A549 (cell line): ENCODE results near the gene AQP5. TPM values are rescaled to one million over a fixed set of nuclear protein-coding genes. Genes with fewer than 3 reads are reported as not detected.

Experiments
- ATAC-seq, 2 experiments: fragments of 200-7000 bp in 1 of 2; fragments of >200 bp in 1 of 2; cut with Nextera tagmentation in 1 of 2; cut with Tn5 transposase in 1 of 2; 3 replicates each; pipeline versions ENCODE4 v1.8.0 to v1.9.1; 2018 to 2020; ENCODE audit warnings: mild to moderate bottlenecking in 1 of 2, moderate library complexity in 1 of 2
- CTCF ChIA-PET: fragments of 300-600 bp; sonication (Branson Sonifier 250); formaldehyde crosslinking; extraction: SDS; loops from one replicate; lab custom pipeline; 2021; ENCODE audit warnings: antibody characterized with exemption, inconsistent platforms; lab: Yijun Ruan, JAX
- POLR2A ChIA-PET: fragments of 350-600 bp; formaldehyde crosslinking; extraction: SDS; loops from one replicate; lab custom pipeline; 2021; ENCODE audit warnings: antibody characterized with exemption, inconsistent platforms; lab: Yijun Ruan, JAX
- DNase-seq, 2 experiments: peaks; one replicate each; pipeline versions ENCODE4 v3.0.0 to v3.0.0-alpha.2; 2011 to 2016; ENCODE audit warnings: low read depth in 1 of 2, low spot score in 1 of 2
- FAIRE-seq: peaks from 2 replicates; lab custom pipeline; 2011; peaks lifted over from hg19 to GRCh38; lab: Jason Lieb, UNC
- H3K27ac ChIP-seq, 2 experiments: fragments of >200 bp; sonication (Bioruptor Twin); formaldehyde crosslinking; 3 replicates each; pipeline ENCODE4 v1.5.1; 2016 to 2017
- H3K4me1 ChIP-seq: fragments of >200 bp; sonication (Bioruptor Twin); formaldehyde crosslinking; 3 replicates; pipeline ENCODE4 v1.6.1; 2016
- H3K4me2 ChIP-seq: fragments of >200 bp; sonication (Bioruptor Twin); formaldehyde crosslinking; 3 replicates; pipeline ENCODE4 v1.6.1; 2016
- H3K4me3 ChIP-seq: fragments of >200 bp; sonication (Bioruptor Twin); formaldehyde crosslinking; 3 replicates; pipeline ENCODE4 v1.5.1; 2016
- H3K9me3 ChIP-seq: fragments of >200 bp; sonication (Bioruptor Twin); formaldehyde crosslinking; 3 replicates; pipeline ENCODE4 v1.6.1; 2016
- ATOH8 ChIP-seq: fragments of 250-450 bp; sonication (Bioruptor Pico); IDR thresholded peaks from 2 replicates; pipeline ENCODE4 v1.5.0; 2020; ENCODE audit warnings: low read depth, mild to moderate bottlenecking, moderate library complexity
- BCL3 ChIP-seq: fragments of >200 bp; sonication (Bioruptor Twin); formaldehyde crosslinking; IDR thresholded peaks from 3 replicates; pipeline ENCODE4 v1.6.1; 2016
- BHLHE40 ChIP-seq: IDR thresholded peaks from 2 replicates; pipeline ENCODE4 v1.6.1; 2012; ENCODE audit warnings: low read depth, low read length, inconsistent platforms
- CBX8 ChIP-seq: fragments of 200-600 bp; sonication (generic); IDR thresholded peaks from 2 replicates; pipeline ENCODE4 v1.6.1; 2016
- CEBPB ChIP-seq, 2 experiments: fragments of >200 bp in 1 of 2; sonication (Bioruptor Twin) in 1 of 2; formaldehyde crosslinking in 1 of 2; IDR thresholded peaks; 2 replicates each; pipeline ENCODE4 v1.6.1; 2012 to 2016
- CHD4 ChIP-seq: fragments of 200-600 bp; sonication (generic); IDR thresholded peaks from 2 replicates; pipeline ENCODE4 v1.6.1; 2016; ENCODE audit warnings: antibody characterized with exemption, mild to moderate bottlenecking, borderline replicate concordance
- CTCF ChIP-seq: fragments of >200 bp; sonication (Bioruptor Twin); formaldehyde crosslinking; IDR thresholded peaks from 3 replicates; pipeline ENCODE4 v1.5.1; 2016
- E2F6 ChIP-seq: IDR thresholded peaks from 2 replicates; pipeline ENCODE4 v1.6.1; 2012; ENCODE audit warnings: low read depth, borderline replicate concordance
- EHMT2 ChIP-seq: fragments of 200-600 bp; sonication (generic); IDR thresholded peaks from 2 replicates; pipeline ENCODE4 v1.6.1; 2016; ENCODE audit warnings: antibody characterized with exemption, low read depth, mild to moderate bottlenecking, moderate library complexity
- ELK1 ChIP-seq: fragments of 150-350 bp; IDR thresholded peaks from 2 replicates; pipeline ENCODE4 v1.6.1; 2014; ENCODE audit warnings: low read depth, mild to moderate bottlenecking, low read length
- EP300 ChIP-seq, 2 experiments: fragments of >200 bp; sonication (Bioruptor Twin); formaldehyde crosslinking; IDR thresholded peaks; 2 replicates in 1 of 2; 3 replicates in 1 of 2; pipeline ENCODE4 v1.6.1; 2016 to 2017
- ESRRA ChIP-seq: fragments of 150-350 bp; IDR thresholded peaks from 2 replicates; pipeline ENCODE4 v1.6.1; 2014; ENCODE audit warnings: mild to moderate bottlenecking, low read length, borderline replicate concordance
- FOSB ChIP-seq: fragments of 250-450 bp; sonication (Bioruptor Pico); IDR thresholded peaks from 2 replicates; pipeline ENCODE4 v1.5.0; 2020; ENCODE audit warnings: mild to moderate bottlenecking, moderate library complexity
- FOXS1 ChIP-seq: fragments of 250-450 bp; sonication (Bioruptor Pico); IDR thresholded peaks from 2 replicates; pipeline ENCODE4 v1.5.0; 2020; ENCODE audit warnings: mild to moderate bottlenecking, moderate library complexity
- GATA3 ChIP-seq: IDR thresholded peaks from 2 replicates; pipeline ENCODE4 v1.6.1; 2012; ENCODE audit warnings: borderline replicate concordance
- HOXB13 ChIP-seq: fragments of 250-450 bp; sonication (Bioruptor Pico); IDR thresholded peaks from 2 replicates; pipeline ENCODE4 v1.5.0; 2020; ENCODE audit warnings: low read depth, mild to moderate bottlenecking, moderate library complexity
- JUNB ChIP-seq: fragments of >200 bp; sonication (Bioruptor Twin); formaldehyde crosslinking; IDR thresholded peaks from 2 replicates; pipeline ENCODE4 v1.6.1; 2016
- MAZ ChIP-seq: fragments of 150-350 bp; IDR thresholded peaks from 2 replicates; pipeline ENCODE4 v1.6.1; 2014; ENCODE audit warnings: antibody characterized with exemption, low read depth, low read length, borderline replicate concordance
- NPAS2 ChIP-seq: fragments of 250-450 bp; sonication (Bioruptor Pico); IDR thresholded peaks from 2 replicates; pipeline ENCODE4 v1.8.0; 2022; ENCODE audit warnings: mild to moderate bottlenecking, moderate library complexity, borderline replicate concordance
- POLR2A ChIP-seq: IDR thresholded peaks from 2 replicates; pipeline ENCODE4 v1.6.1; 2012; ENCODE audit warnings: mild to moderate bottlenecking, low read length
- RARB ChIP-seq: fragments of 250-450 bp; sonication (Bioruptor Pico); IDR thresholded peaks from 2 replicates; pipeline ENCODE4 v1.8.0; 2021; ENCODE audit warnings: mild to moderate bottlenecking, moderate library complexity
- RCOR1 ChIP-seq: fragments of 150-350 bp; IDR thresholded peaks from 2 replicates; pipeline ENCODE4 v1.6.1; 2014; ENCODE audit warnings: antibody characterized with exemption, low read length, low read depth
- RFX5 ChIP-seq: fragments of 450-650 bp; IDR thresholded peaks from 2 replicates; pipeline ENCODE4 v1.7.1; 2014; ENCODE audit warnings: antibody characterized with exemption, mild to moderate bottlenecking, moderate library complexity
- TFCP2L1 ChIP-seq: fragments of 250-450 bp; sonication (Bioruptor Pico); IDR thresholded peaks from 2 replicates; pipeline ENCODE4 v1.5.0; 2021; ENCODE audit warnings: mild to moderate bottlenecking
- TP53 ChIP-seq: fragments of 250-450 bp; sonication (Bioruptor Pico); IDR thresholded peaks from 2 replicates; pipeline ENCODE4 v1.5.0; 2021; ENCODE audit warnings: mild to moderate bottlenecking, moderate library complexity
- ZC3H11A ChIP-seq: fragments of 450-650 bp; IDR thresholded peaks from 2 replicates; pipeline ENCODE4 v1.6.1; 2014; ENCODE audit warnings: antibody characterized with exemption, mild to moderate bottlenecking
- ZSCAN20 ChIP-seq: fragments of 250-450 bp; sonication (Bioruptor Pico); IDR thresholded peaks from 2 replicates; pipeline ENCODE4 v1.8.0; 2022; ENCODE audit warnings: mild to moderate bottlenecking, moderate library complexity
- WGBS: methylation state at CpG from one replicate; pipeline ENCODE4 v1.1.6; 2017; ENCODE audit errors: missing lambda C conversion rate; 5-methylcytosine and 5-hydroxymethylcytosine counted together
- polyA plus RNA-seq, 4 experiments: library from polyadenylated mRNA; depleted of rRNA in 3 of 4; stranded (reverse); fragments of >200 nt; fragmentation: RNase III in 1 of 4; extraction: RNeasy Plus Mini Kit Qiagen cat#74134 plus additional on column Dnase treatment in 1 of 4; gene quantifications; 2 replicates in 3 of 4; 3 replicates in 1 of 4; pipeline ENCODE4 v1.2.3, GENCODE V29; 2011 to 2017
- TF ChIP-seq, protein P1 (sequence below): fragments of >200 bp; sonication (Bioruptor Twin); formaldehyde crosslinking; IDR thresholded peaks from 2 replicates; pipeline ENCODE4 v1.6.1; 2016

AQP5 gene
- polyA plus RNA-seq, 2 of the 4 experiments (the other 2 are of a cell fraction) = not detected

DNA sequence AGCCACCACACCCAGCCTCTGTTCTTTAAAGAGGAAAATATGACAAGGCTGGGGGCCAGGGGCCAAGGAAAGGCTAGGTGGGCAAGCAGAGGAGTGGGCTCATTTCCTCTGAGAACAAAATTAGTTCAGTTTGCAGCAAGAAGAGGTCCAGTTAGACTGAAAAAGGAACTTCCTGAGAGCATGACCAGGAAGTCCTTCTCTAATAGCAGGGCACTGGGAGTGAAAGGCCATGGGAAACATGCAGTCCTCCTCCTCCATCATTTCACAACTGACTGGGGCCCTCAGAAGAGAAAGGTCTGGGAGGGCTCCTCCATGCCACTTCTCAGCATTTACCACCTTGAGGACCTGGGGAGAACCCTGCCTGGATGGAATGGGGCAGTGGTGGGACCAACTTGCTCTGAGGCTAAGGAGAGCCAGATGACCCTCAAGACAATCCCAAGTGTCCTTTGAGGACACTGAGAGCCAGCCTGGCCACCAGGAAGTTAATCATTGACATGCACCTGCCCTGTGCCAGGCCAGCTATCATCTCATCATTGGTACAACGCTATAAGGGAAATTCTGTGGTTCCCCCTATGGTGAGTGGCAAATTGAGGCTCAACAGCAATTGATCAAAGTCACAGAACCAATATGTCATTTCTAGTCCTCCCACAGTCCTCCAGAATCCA lies 9.1 kb upstream of the AQP5 start:
- Histone ChIP-seq H3K4me1 (no peaks in the 10 kb centered on the region), H3K27ac (no peak overlapping the region), H3K4me2 (no peak overlapping the region), H3K9me3 (no peaks in the 10 kb centered on the region)
- WGBS = 43% methylated on average over 1 of the region's 1 CpG
- ATAC-seq = no peak
- POLR2A ChIA-PET = no interaction called here
- TF ChIP-seq BHLHE40 = no peak
- TF ChIP-seq E2F6 = no peak
- no peak for TF ChIP-seq FOSB
- TF ChIP-seq HOXB13 (CRISPR knock-in tag) = no peak
- no peak for TF ChIP-seq TFCP2L1
- TF ChIP-seq CEBPB (IDR thresholded peaks at IDR 0.05) = no peak
- no peak for TF ChIP-seq ATOH8 (CRISPR knock-in tag)
- TF ChIP-seq ELK1 = no peak
- TF ChIP-seq ZC3H11A = no peak
- no peak for TF ChIP-seq ZSCAN20 (CRISPR knock-in tag)
- no peak for TF ChIP-seq MAZ
- no peak for TF ChIP-seq ESRRA
- TF ChIP-seq RFX5 = no peak
- TF ChIP-seq, protein P1, sequence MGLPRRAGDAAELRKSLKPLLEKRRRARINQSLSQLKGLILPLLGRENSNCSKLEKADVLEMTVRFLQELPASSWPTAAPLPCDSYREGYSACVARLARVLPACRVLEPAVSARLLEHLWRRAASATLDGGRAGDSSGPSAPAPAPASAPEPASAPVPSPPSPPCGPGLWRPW = no peak
- TF ChIP-seq NPAS2 = no peak
- no peak for TF ChIP-seq EHMT2
- TF ChIP-seq, all 56 proteins: peak for 0
- H3K4me3 ChIP-seq = no peak overlapping the region
- DNase-seq (no peak), FAIRE-seq (no peak)
- CTCF ChIA-PET = interaction anchor here (0.5 to 8.0 kb wide), 5 partner anchors 11 to 85 kb away, joined by 3 to 91 read pairs (median 4); no protein-coding TSS in a partner anchor

GRCh38 chr12:49953151-49953550 lies 8.5 kb upstream of the AQP5 start:
- CTCF ChIA-PET = interaction anchor here (0.5 to 8.0 kb wide), 6 partner anchors 8 to 86 kb away, joined by 3 to 91 read pairs (median 4); no protein-coding TSS in a partner anchor
- POLR2A ChIA-PET = no interaction called here
- H3K9me3 ChIP-seq = no peaks in the 10 kb centered on the region
- 71% methylated on average over 4 of the region's 4 CpGs for WGBS
- no peak for FAIRE-seq
- H3K4me1 ChIP-seq = no peaks in the 10 kb centered on the region
- no peak for ATAC-seq
- TF ChIP-seq FOSB (no peak), ZC3H11A (no peak), GATA3 (no peak), RCOR1 (no peak), RARB (CRISPR knock-in tag) (no peak), CTCF (no peak), ESRRA (no peak), CEBPB (IDR thresholded peaks at IDR 0.05) (no peak), POLR2A (no peak), TP53 (no peak), EHMT2 (no peak), BCL3 (no peak), FOXS1 (CRISPR knock-in tag) (no peak), BHLHE40 (no peak), CHD4 (no peak), CBX8 (no peak), JUNB (no peak), EP300 (IDR thresholded peaks at IDR 0.05) (no peak)
- TF ChIP-seq, protein P1 = no peak
- H3K4me3 ChIP-seq = no peak overlapping the region
- no peak for DNase-seq
- H3K4me2 ChIP-seq = no peak overlapping the region
- no peak overlapping the region for H3K27ac ChIP-seq
